ENCODE results near the gene CSPG4. TPM values are rescaled to one million over a fixed set of nuclear protein-coding genes. Genes with fewer than 3 reads are reported as not detected.
A peak's percentile ranks its signal among the peaks of the same experiment; 100 is the strongest.

CSPG4 gene
- total and polyA plus RNA-seq, 10 of the 15 experiments (the other 5 are each of a cell fraction or from before 2014, with no cell fraction given), result 0.02 to 2.2 (median 0.76) TPM

- no peak overlapping the region for H3K27ac ChIP-seq (ENCODE audit: control insufficient read depth, insufficient read depth)
- no peak overlapping the region for H2AFZ ChIP-seq (ENCODE audit: control insufficient read depth, low read depth, low read length)
- no peaks in the 10 kb centered on the region for H4K20me1 ChIP-seq (ENCODE audit: control insufficient read depth, insufficient read depth)
- H3K4me1 ChIP-seq (ENCODE audit: control insufficient read depth, insufficient read depth, low read length), result peaks cover 3% of the 10 kb centered on the region; the same call in 1 of the 2 replicates
- H3K9ac ChIP-seq (ENCODE audit: control insufficient read depth, insufficient read depth, low read length), result no peak overlapping the region
- FAIRE-seq, result no peak
- H3K4me2 ChIP-seq (ENCODE audit: control insufficient read depth, insufficient read depth), result no peak overlapping the region
- BruUV-seq (replicated peaks), result no TSS peak
- in situ Hi-C loops (cut with MboI) (loop anchor here (10.0 kb wide), 1 partner anchor 409 kb away; no protein-coding TSS in a partner anchor), intact Hi-C loops (cut with micrococcal nuclease; ENCODE audit: unreplicated experiment) (no loop called here)
- H3K79me2 ChIP-seq (ENCODE audit: control insufficient read depth, insufficient read depth, low read length), result no peaks in the 10 kb centered on the region
- ChIA-PET CTCF (interaction anchor here (0.7 to 4.2 kb wide), 8 partner anchors 13 to 358 kb away, joined by 3 to 42 read pairs (median 3); partner anchors contain the start of gene MAN2C1), RAD21 (ENCODE audit: unreplicated experiment) (interaction anchor here (6.2 kb wide), 1 partner anchor 41 kb away, joined by 49 read pairs; no protein-coding TSS in a partner anchor), SMC1A (ENCODE audit: uncharacterized antibody, unreplicated experiment) (interaction anchor here (0.6 to 1.1 kb wide), 2 partner anchors 13 to 77 kb away, joined by 3 to 4 read pairs; no protein-coding TSS in a partner anchor), POLR2A (no interaction called here)
- H3K36me3 ChIP-seq (ENCODE audit: control insufficient read depth in 2 of 2, insufficient read depth in 2 of 2, low read length in 1 of 2), result no peaks in the 10 kb centered on the region
- no peak for DNase-seq (ENCODE audit: low read depth, low spot score)
- H3K9me3 ChIP-seq (replicated peaks; ENCODE audit: control insufficient read depth, insufficient read depth, low read length), result no peaks in the 10 kb centered on the region
- TF ChIP-seq ATF2 (IDR thresholded peaks at IDR 0.05; ENCODE audit: low read length) (no peak), KDM1A (IDR thresholded peaks at IDR 0.05; ENCODE audit: borderline replicate concordance) (no peak), CREB1 (IDR thresholded peaks at IDR 0.05; ENCODE audit: low read depth) (peak; percentile 73), SKIL (IDR thresholded peaks at IDR 0.05; ENCODE audit: low read depth, poor library complexity, severe bottlenecking) (no peak)
- TF ChIP-seq, protein P1, sequence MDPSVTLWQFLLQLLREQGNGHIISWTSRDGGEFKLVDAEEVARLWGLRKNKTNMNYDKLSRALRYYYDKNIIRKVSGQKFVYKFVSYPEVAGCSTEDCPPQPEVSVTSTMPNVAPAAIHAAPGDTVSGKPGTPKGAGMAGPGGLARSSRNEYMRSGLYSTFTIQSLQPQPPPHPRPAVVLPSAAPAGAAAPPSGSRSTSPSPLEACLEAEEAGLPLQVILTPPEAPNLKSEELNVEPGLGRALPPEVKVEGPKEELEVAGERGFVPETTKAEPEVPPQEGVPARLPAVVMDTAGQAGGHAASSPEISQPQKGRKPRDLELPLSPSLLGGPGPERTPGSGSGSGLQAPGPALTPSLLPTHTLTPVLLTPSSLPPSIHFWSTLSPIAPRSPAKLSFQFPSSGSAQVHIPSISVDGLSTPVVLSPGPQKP (IDR thresholded peaks at IDR 0.05; ENCODE audit: low read depth, low read length), result no peak
- 52% methylated on average over 11 of the region's 11 CpGs for WGBS (ENCODE audit: insufficient coverage, insufficient replicate concordance, low lambda C conversion rate, missing lambda C conversion rate)
- H3K4me3 ChIP-seq, result no peak overlapping the region
- no peaks in the 10 kb centered on the region; a peak in 1 of 4 replicates for H3K27me3 ChIP-seq (replicated peaks in 1 of 2; ENCODE audit: control insufficient read depth in 2 of 2, insufficient read depth in 2 of 2, low read length in 1 of 2)
- ATAC-seq, result no peak
These were observed 13.3 kb upstream of the CSPG4 start for GRCh38 chr15:75725719-75726607.
